NT2/D1 (cell line): ENCODE data around the gene HES7.

Experiments
- DNase-seq: peaks from one replicate; pipeline ENCODE4 v3.0.0-alpha.2; 2011; ENCODE audit warnings: low read depth, low spot score
- H3K27me3 ChIP-seq: 2 replicates; pipeline ENCODE4 v1.6.0; 2011; ENCODE audit warnings: mild to moderate bottlenecking; ENCODE audit not compliant: insufficient read length, insufficient read depth
- H3K36me3 ChIP-seq: 2 replicates; pipeline ENCODE4 v1.6.1; 2011; ENCODE audit warnings: mild to moderate bottlenecking, low read length, mixed read lengths; ENCODE audit not compliant: insufficient read depth, insufficient read length
- H3K4me1 ChIP-seq: 2 replicates; pipeline ENCODE4 v1.5.1; 2011; ENCODE audit not compliant: insufficient read depth, insufficient read length
- H3K4me3 ChIP-seq: 2 replicates; pipeline ENCODE4 v1.5.1; 2011; ENCODE audit warnings: low read depth; ENCODE audit not compliant: insufficient read length
- H3K9ac ChIP-seq: 2 replicates; pipeline ENCODE4 v1.6.0; 2011; ENCODE audit warnings: low read depth; ENCODE audit not compliant: insufficient read length
- H3K9me3 ChIP-seq: 2 replicates; pipeline ENCODE4 v1.5.1; 2011; ENCODE audit warnings: mild to moderate bottlenecking, low read length; ENCODE audit not compliant: insufficient read depth
- SUZ12 ChIP-seq: IDR thresholded peaks from 2 replicates; pipeline ENCODE4 v1.6.1; 2011; ENCODE audit not compliant: insufficient read length, insufficient read depth; ENCODE audit errors: extremely low read depth
- YY1 ChIP-seq: IDR thresholded peaks from 2 replicates; pipeline ENCODE4 v1.6.1; 2011; ENCODE audit not compliant: insufficient read length, insufficient read depth
- ZNF274 ChIP-seq: IDR thresholded peaks from 2 replicates; pipeline ENCODE4 v1.6.1; 2011; ENCODE audit warnings: mild to moderate bottlenecking, low read depth, low read length

HES7 gene

GRCh38 chr17:8076502-8077266, 47.2 kb downstream of the HES7 start:
- Histone ChIP-seq H3K4me3 (no peak overlapping the region), H3K9me3 (no peaks in the 10 kb centered on the region; the same call in 1 of the 2 replicates), H3K9ac (no peak overlapping the region), H3K36me3 (no peaks in the 10 kb centered on the region), H3K4me1 (peaks cover 3% of the 10 kb centered on the region), H3K27me3 (peaks cover 65% of the 10 kb centered on the region)
- DNase-seq = no peak
- TF ChIP-seq ZNF274 = no peak
- TF ChIP-seq SUZ12 = no peak
- no peak for TF ChIP-seq YY1

GRCh38 chr17:8075574-8076342, 48.1 kb downstream of the HES7 start:
- H3K9ac ChIP-seq = no peak overlapping the region
- H3K36me3 ChIP-seq = no peaks in the 10 kb centered on the region
- no peaks in the 10 kb centered on the region; the same call in 1 of the 2 replicates for H3K9me3 ChIP-seq
- no peak overlapping the region for H3K4me3 ChIP-seq
- H3K4me1 ChIP-seq = peaks cover 3% of the 10 kb centered on the region
- H3K27me3 ChIP-seq = peaks cover 75% of the 10 kb centered on the region
- no peak for DNase-seq
- TF ChIP-seq ZNF274 = no peak
- TF ChIP-seq YY1 = no peak
- TF ChIP-seq SUZ12 = no peak

- no peaks in the 10 kb centered on the region; the same call in 1 of the 2 replicates for H3K9me3 ChIP-seq
- H3K4me3 ChIP-seq = no peak overlapping the region
- peaks cover 80% of the 10 kb centered on the region for H3K27me3 ChIP-seq
- peaks cover 3% of the 10 kb centered on the region for H3K4me1 ChIP-seq
- DNase-seq = no peak
- no peak for TF ChIP-seq YY1
- TF ChIP-seq SUZ12 = no peak
- no peak for TF ChIP-seq ZNF274
- H3K9ac ChIP-seq = no peak overlapping the region
- H3K36me3 ChIP-seq = no peaks in the 10 kb centered on the region
Measured at GRCh38 chr17:8075081-8075480, 48.8 kb downstream of the HES7 start.

- Histone ChIP-seq H3K36me3 (no peaks in the 10 kb centered on the region), H3K9ac (no peak overlapping the region), H3K9me3 (no peaks in the 10 kb centered on the region; the same call in 1 of the 2 replicates), H3K4me3 (no peak overlapping the region), H3K4me1 (peaks cover 3% of the 10 kb centered on the region), H3K27me3 (peaks cover 78% of the 10 kb centered on the region)
- no peak for DNase-seq
- TF ChIP-seq SUZ12 (no peak), ZNF274 (no peak), YY1 (no peak)
Measured at GRCh38 chr17:8074554-8074953, 49.4 kb downstream of the HES7 start.

GRCh38 chr17:8073627-8074484, 50.0 kb downstream of the HES7 start:
- Histone ChIP-seq H3K36me3 (no peaks in the 10 kb centered on the region), H3K4me3 (peak overlapping the region; percentile 24), H3K4me1 (peaks cover 3% of the 10 kb centered on the region), H3K27me3 (peaks cover 78% of the 10 kb centered on the region), H3K9ac (peak overlapping the region; percentile 67), H3K9me3 (no peaks in the 10 kb centered on the region)
- TF ChIP-seq SUZ12 = no peak
- TF ChIP-seq ZNF274 = no peak
- no peak for TF ChIP-seq YY1
- DNase-seq = peak; percentile 62

GRCh38 chr17:8072729-8073461, 51.0 kb downstream of the HES7 start:
- no peak for DNase-seq
- peaks cover 75% of the 10 kb centered on the region for H3K27me3 ChIP-seq

More at GRCh38 chr17:8072729-8073461, 51.0 kb downstream of the HES7 start:
- Histone ChIP-seq H3K4me1 (peaks cover 3% of the 10 kb centered on the region), H3K9me3 (no peaks in the 10 kb centered on the region), H3K9ac (peak overlapping the region; percentile 56), H3K36me3 (no peaks in the 10 kb centered on the region), H3K4me3 (peak overlapping the region; percentile 32)
- TF ChIP-seq SUZ12 (peak; percentile 68), YY1 (no peak)
